Thoracic aorta (tissue), 2 donors: Measurements from ENCODE around the gene COMMD7. TPM values are rescaled to one million over a fixed set of nuclear protein-coding genes. Genes with fewer than 3 reads are reported as not detected.

ENCODE experiments used
- ATAC-seq: fragments of 150-250 bp; one replicate; pipeline ENCODE4 v1.8.0; 2017; ENCODE audit warnings: low read depth; ENCODE audit not compliant: insufficient number of reproducible peaks, low FRiP score
- DNase-seq: peaks from one replicate; pipeline ENCODE4 v3.0.0-alpha.2; 2020; ENCODE audit warnings: low spot score
- H3K27ac ChIP-seq, 2 donors: fragments of 200-600 bp; sonication (generic); 1 replicate in 1 of 2; 2 replicates in 1 of 2; pipeline ENCODE4 v1.5.1; 2016; ENCODE audit warnings: mild to moderate bottlenecking in 2 of 2, moderate library complexity in 2 of 2
- H3K27me3 ChIP-seq: fragments of 200-600 bp; sonication (generic); replicated peaks from 2 replicates; pipeline ENCODE4 v1.6.0; 2016; ENCODE audit warnings: mild to moderate bottlenecking; ENCODE audit not compliant: insufficient read depth
- H3K36me3 ChIP-seq: fragments of 200-600 bp; sonication (generic); one replicate; pipeline ENCODE4 v1.5.1; 2016
- H3K4me1 ChIP-seq, 2 donors: fragments of 200-600 bp; sonication (generic); 1 replicate in 1 of 2; 2 replicates in 1 of 2; pipeline versions ENCODE4 v1.5.1 to v1.6.0; 2016; ENCODE audit warnings: low read depth in 2 of 2, mild to moderate bottlenecking in 1 of 2; ENCODE audit not compliant: control insufficient read depth in 1 of 2
- H3K4me3 ChIP-seq: fragments of 200-600 bp; sonication (generic); 2 replicates; pipeline ENCODE4 v1.5.1; 2016; ENCODE audit warnings: mild to moderate bottlenecking
- H3K9me3 ChIP-seq: fragments of 200-600 bp; sonication (generic); 2 replicates; pipeline ENCODE4 v1.5.1; 2016
- total RNA-seq, 2 donors: library from RNA; depleted of rRNA; stranded (reverse); fragments of >200 nt; gene quantifications; one replicate each; pipeline versions ENCODE4 v1.1.0 to v1.2.3, GENCODE V29; 2016
- TF ChIP-seq, protein P1 (sequence below): fragments of 200-600 bp; sonication (generic); IDR thresholded peaks from one replicate; pipeline ENCODE4 v1.5.1; 2019; ENCODE audit warnings: antibody characterized with exemption

Gene COMMD7
- total RNA-seq, 2 donors from 2014 or later = 15.7 to 24.6 TPM

DNA sequence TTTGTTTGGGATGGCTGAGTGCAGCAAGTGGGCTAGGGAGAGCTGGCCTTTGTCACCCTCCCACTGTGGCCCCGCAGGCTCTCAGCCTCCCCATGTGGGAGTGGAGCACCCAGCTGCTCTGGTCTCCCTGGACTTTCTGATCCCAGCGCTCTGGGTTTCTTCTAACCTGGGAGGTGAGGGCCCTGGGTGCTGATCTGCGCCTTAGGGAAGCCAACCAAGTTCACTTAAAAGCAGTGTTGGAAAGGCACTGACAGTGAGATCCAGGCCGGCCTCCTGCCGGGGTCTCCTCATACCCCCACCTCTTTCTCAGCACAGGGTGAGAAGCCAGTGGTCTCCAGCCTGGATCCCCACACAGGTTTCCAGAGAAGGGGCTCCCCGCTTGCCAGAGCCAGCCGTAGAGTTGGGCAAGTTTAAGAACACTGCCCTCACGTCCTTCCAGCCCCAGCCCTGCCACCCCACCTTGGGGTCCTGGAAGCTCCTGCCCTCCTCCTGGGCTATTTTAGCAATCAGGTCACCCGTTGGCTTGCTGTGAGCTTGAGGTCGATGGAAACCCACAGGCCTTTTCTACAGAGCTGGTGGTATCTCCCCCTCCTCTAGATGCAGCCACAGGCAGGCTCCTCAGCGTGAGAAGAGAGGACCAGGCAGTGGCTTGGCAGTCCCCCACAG lies 79.1 kb downstream of the COMMD7 start:
- no peaks in the 10 kb centered on the region for H3K4me1 ChIP-seq
- DNase-seq (no peak), ATAC-seq (no peak)
- no peaks in the 10 kb centered on the region for H3K27me3 ChIP-seq
- TF ChIP-seq, protein P1, sequence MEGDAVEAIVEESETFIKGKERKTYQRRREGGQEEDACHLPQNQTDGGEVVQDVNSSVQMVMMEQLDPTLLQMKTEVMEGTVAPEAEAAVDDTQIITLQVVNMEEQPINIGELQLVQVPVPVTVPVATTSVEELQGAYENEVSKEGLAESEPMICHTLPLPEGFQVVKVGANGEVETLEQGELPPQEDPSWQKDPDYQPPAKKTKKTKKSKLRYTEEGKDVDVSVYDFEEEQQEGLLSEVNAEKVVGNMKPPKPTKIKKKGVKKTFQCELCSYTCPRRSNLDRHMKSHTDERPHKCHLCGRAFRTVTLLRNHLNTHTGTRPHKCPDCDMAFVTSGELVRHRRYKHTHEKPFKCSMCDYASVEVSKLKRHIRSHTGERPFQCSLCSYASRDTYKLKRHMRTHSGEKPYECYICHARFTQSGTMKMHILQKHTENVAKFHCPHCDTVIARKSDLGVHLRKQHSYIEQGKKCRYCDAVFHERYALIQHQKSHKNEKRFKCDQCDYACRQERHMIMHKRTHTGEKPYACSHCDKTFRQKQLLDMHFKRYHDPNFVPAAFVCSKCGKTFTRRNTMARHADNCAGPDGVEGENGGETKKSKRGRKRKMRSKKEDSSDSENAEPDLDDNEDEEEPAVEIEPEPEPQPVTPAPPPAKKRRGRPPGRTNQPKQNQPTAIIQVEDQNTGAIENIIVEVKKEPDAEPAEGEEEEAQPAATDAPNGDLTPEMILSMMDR = no peak
- H3K27ac ChIP-seq = no peak overlapping the region
- no peaks in the 10 kb centered on the region for H3K36me3 ChIP-seq
- H3K4me3 ChIP-seq = no peak overlapping the region
- H3K9me3 ChIP-seq = no peaks in the 10 kb centered on the region

DNA sequence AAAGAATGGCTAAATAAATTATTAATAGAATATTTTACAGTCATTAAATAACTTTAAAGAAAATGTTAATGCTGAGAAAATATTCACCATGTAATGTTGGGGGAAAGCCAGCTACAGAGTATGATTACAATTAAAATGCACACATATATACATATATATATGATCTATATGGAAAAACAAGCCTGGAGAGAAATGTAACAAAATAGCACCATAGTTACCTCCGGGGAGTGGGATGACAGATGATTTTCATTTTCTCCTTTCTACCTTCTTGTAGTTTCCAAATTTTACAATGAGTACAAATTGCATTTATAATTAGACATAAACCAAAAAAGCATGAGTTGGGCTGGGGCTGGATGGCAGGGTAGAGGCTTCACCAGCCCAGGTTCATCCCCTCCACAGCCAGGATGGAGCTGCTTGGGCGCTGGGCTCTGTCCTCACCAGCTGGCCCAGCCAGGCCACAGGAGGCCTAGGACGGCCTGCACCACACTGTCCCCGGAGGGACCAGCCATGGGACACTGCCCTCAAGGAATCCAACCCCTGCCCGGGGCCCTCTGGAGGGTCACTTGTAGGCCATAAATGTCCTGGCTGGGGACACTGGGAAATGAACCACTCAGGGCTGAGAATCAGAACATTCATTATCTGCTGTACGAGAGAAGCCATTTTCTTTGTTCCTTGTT lies 79.8 kb downstream of the COMMD7 start:
- no peak overlapping the region for H3K4me3 ChIP-seq
- ATAC-seq (no peak), DNase-seq (no peak)
- no peaks in the 10 kb centered on the region for H3K4me1 ChIP-seq
- no peaks in the 10 kb centered on the region for H3K9me3 ChIP-seq
- no peaks in the 10 kb centered on the region for H3K36me3 ChIP-seq
- H3K27ac ChIP-seq = no peak overlapping the region
- H3K27me3 ChIP-seq = no peaks in the 10 kb centered on the region
- TF ChIP-seq, protein P1 = no peak

DNA sequence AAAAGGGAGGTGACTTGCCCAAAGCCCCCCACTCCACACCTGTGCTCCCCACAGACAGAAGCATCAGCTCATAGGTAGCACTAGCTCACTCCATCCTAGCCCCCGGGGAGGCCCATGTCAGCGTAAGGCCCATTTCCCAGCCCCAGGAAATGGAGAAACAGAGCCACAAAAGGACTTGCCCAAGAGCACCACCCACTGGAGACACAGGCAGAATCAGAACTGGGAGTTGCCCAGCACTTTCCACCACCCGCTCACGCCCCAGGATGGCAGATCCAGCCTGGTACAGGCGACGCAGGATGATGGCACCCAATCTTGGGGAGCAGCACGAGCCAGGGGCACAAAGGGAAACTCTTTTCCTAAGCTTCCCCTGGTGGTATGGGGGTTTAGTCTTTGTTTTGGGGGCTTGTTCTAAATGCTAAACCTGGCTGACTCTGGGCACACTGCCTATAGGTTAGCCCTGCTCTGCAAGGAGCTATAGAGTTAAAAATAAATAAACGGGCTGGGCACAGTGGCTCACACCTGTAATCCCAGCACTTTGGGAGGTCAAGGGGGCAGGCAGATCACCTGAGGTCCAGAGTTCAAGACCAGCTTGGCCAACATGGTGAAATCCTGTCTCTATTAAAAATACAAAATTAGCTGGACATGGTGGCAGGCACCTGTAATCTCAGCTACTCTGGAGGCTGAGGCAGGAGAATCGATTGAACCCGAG lies 81.3 kb downstream of the COMMD7 start:
- Histone ChIP-seq H3K4me3 (no peak overlapping the region), H3K9me3 (no peaks in the 10 kb centered on the region), H3K4me1 (no peaks in the 10 kb centered on the region), H3K27ac (no peak overlapping the region), H3K27me3 (no peaks in the 10 kb centered on the region), H3K36me3 (no peaks in the 10 kb centered on the region)
- no peak for ATAC-seq
- TF ChIP-seq, protein P1 = no peak
- no peak for DNase-seq

DNA sequence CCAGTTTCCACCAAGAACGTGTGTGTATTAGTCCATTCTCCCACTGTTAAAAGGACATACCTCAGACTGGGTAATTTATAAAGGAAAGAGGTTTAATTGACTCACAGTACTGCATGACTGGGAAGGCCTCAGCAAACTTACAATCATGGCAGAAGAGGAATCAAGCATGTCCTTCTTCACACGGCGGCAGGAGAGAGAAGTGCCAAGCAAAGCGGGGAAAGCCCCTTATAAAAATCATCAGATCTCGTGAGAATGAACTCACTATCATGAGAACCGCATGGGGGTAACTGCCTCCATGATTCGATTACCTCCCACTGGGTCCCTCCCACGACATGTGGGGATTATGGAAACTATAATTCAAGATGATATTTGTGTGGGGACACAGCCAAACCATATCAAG lies 82.6 kb downstream of the COMMD7 start:
- no peak for DNase-seq
- Histone ChIP-seq H3K27me3 (no peaks in the 10 kb centered on the region), H3K4me3 (no peak overlapping the region), H3K36me3 (no peaks in the 10 kb centered on the region), H3K27ac (no peak overlapping the region), H3K9me3 (no peaks in the 10 kb centered on the region), H3K4me1 (no peaks in the 10 kb centered on the region)
- TF ChIP-seq, protein P1 = no peak
- ATAC-seq = no peak

DNA sequence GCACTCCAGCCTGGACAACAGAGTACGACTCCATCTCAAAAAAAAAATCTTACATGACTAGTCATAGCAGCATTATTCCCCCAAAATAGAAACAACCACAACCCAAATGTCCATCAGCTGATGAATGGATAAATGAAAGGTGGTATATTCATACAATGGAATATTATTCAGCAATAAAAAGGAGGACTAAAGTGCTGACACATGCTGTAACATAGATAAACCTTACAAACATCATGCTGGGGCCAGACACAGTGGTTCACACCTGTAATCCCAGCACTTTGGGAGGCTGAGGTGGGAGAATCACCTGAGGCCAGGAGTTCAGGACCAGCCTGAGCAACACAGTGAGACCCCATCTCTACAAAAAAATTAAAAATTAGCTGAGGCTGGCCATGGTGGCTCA lies 86.4 kb downstream of the COMMD7 start:
- H3K9me3 ChIP-seq = no peaks in the 10 kb centered on the region
- no peaks in the 10 kb centered on the region for H3K27me3 ChIP-seq
- H3K36me3 ChIP-seq = no peaks in the 10 kb centered on the region
- DNase-seq (no peak), ATAC-seq (no peak)
- TF ChIP-seq, protein P1 = no peak
- no peak overlapping the region for H3K4me3 ChIP-seq
- no peaks in the 10 kb centered on the region for H3K4me1 ChIP-seq
- H3K27ac ChIP-seq = no peak overlapping the region
